Endothelial cell (in vitro differentiated cells): ENCODE measurements around the gene TSKS. TPM values are rescaled to one million over a fixed set of nuclear protein-coding genes. Genes with fewer than 3 reads are reported as not detected.

ENCODE experiments used
- DNase-seq: peaks from one replicate; pipeline ENCODE4 v3.0.0; 2021; ENCODE audit warnings: low spot score
- H3K27ac Mint-ChIP-seq: one replicate; pipeline ENCODE4 v1.8.0; 2021; ENCODE audit warnings: mixed read lengths, inconsistent platforms; ENCODE audit not compliant: unreplicated experiment
- H3K27me3 Mint-ChIP-seq: one replicate; pipeline ENCODE4 v1.8.0; 2021; ENCODE audit warnings: mild to moderate bottlenecking, moderate library complexity, mixed read lengths, inconsistent platforms; ENCODE audit not compliant: unreplicated experiment
- H3K36me3 Mint-ChIP-seq: one replicate; pipeline ENCODE4 v1.8.0; 2021; ENCODE audit warnings: mild to moderate bottlenecking, low read depth, mixed read lengths, inconsistent platforms; ENCODE audit not compliant: unreplicated experiment
- H3K4me1 Mint-ChIP-seq: one replicate; pipeline ENCODE4 v1.8.0; 2021; ENCODE audit warnings: mild to moderate bottlenecking, mixed read lengths, inconsistent platforms; ENCODE audit not compliant: unreplicated experiment
- H3K4me3 Mint-ChIP-seq: one replicate; pipeline ENCODE4 v1.8.0; 2021; ENCODE audit warnings: mild to moderate bottlenecking, mixed read lengths, inconsistent platforms; ENCODE audit not compliant: unreplicated experiment
- H3K9me3 Mint-ChIP-seq: one replicate; pipeline ENCODE4 v1.8.0; 2021; ENCODE audit warnings: mixed read lengths, inconsistent platforms; ENCODE audit not compliant: unreplicated experiment
- CTCF ChIP-seq: fragments of 200-600 bp; sonication (generic); IDR thresholded peaks from one replicate; pipeline ENCODE4 v1.5.0; 2021; ENCODE audit warnings: antibody characterized with exemption; ENCODE audit not compliant: unreplicated experiment
- total RNA-seq: library from RNA; stranded (reverse); fragmentation: NEBNext Ultra II Directional; extraction: Animal tissue kit (Norgen Biotek cat#: 25700); gene quantifications from one replicate; pipeline ENCODE4 v1.2.1, GENCODE V29; 2021; ENCODE audit not compliant: unreplicated experiment

The TSKS gene
- total RNA-seq, 1 donor from 2014 or later: not detected

DNA sequence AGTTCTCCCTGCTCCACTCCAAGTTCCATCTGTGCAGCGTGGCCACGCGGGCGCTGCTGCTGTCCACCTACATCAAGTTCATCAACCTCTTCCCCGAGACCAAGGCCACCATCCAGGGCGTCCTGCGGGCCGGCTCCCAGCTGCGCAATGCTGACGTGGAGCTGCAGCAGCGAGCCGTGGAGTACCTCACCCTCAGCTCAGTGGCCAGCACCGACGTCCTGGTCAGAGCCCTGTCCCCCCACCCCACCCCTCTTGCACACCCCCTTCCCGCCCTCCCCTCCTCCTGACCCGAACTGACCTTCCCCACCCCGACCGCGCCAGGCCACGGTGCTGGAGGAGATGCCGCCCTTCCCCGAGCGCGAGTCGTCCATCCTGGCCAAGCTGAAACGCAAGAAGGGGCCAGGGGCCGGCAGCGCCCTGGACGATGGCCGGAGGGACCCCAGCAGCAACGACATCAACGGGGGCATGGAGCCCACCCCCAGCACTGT, 38.3 kb upstream of the TSKS start:
- peak overlapping the region; percentile 24 for H3K27ac Mint-ChIP-seq
- H3K4me3 Mint-ChIP-seq: no peak overlapping the region
- peaks cover 22% of the 10 kb centered on the region for H3K27me3 Mint-ChIP-seq
- peaks cover 32% of the 10 kb centered on the region for H3K36me3 Mint-ChIP-seq
- no peak for TF ChIP-seq CTCF
- no peaks in the 10 kb centered on the region for H3K9me3 Mint-ChIP-seq
- peaks cover 10% of the 10 kb centered on the region for H3K4me1 Mint-ChIP-seq
- no peak for DNase-seq

DNA sequence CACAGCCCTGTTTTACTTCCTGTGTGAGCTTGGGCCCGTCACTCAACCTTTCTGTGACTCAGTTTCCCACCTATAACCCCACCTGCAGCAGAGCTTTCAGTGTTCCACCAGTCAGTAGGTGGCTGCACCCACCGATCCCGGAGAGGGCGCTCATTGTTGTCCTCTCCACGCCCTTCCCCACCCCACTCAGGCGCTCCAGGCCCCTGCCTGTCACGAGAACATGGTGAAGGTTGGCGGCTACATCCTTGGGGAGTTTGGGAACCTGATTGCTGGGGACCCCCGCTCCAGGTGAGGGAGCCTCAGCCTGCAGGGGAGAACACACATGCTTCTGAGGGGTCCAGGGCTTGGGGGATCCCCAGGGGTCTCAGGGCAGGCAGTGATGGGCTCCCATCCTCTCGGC, 37.7 kb upstream of the TSKS start:
- no peak for DNase-seq
- Mint-ChIP-seq H3K27ac (no peak overlapping the region), H3K4me1 (peaks cover 5% of the 10 kb centered on the region), H3K9me3 (no peaks in the 10 kb centered on the region), H3K4me3 (no peak overlapping the region), H3K36me3 (peaks cover 29% of the 10 kb centered on the region), H3K27me3 (peaks cover 22% of the 10 kb centered on the region)
- no peak for TF ChIP-seq CTCF

DNA sequence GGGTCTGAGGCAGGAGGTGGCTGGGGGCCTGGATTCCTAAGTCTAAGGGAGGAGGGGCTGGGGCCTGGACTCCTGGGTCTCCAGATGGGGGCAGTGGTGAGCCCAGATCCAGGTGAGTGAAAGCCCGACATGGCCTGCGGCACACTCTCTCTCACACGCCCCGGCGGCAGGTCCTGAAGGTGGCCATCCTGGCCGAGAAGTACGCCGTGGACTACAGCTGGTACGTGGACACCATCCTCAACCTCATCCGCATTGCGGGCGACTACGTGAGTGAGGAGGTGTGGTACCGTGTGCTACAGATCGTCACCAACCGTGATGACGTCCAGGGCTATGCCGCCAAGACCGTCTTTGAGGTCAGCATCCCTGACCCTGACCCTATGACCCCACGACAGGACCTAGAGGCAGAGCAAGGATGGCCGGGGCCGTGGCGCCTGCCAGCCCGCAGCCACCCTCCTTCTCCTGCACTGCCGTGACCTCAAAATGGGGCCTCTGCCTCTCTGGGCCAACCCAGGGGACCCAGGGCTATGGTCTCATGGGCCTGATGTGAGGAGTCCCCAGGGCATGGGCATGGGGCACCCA, 36.8 kb upstream of the TSKS start:
- no peak for TF ChIP-seq CTCF
- H3K36me3 Mint-ChIP-seq: peaks cover 34% of the 10 kb centered on the region

GRCh38 chr19:49799271-49799797, 36.2 kb upstream of the TSKS start:
- H3K36me3 Mint-ChIP-seq: peaks cover 37% of the 10 kb centered on the region
- peaks cover 17% of the 10 kb centered on the region for H3K27me3 Mint-ChIP-seq

More for the DNA sequence above, 36.8 kb upstream of the TSKS start:
- Mint-ChIP-seq H3K4me1 (peaks cover 5% of the 10 kb centered on the region), H3K4me3 (no peak overlapping the region), H3K9me3 (no peaks in the 10 kb centered on the region), H3K27me3 (peaks cover 22% of the 10 kb centered on the region), H3K27ac (no peak overlapping the region)
- peak; percentile 51 for DNase-seq

More at GRCh38 chr19:49799271-49799797, 36.2 kb upstream of the TSKS start:
- no peak for DNase-seq
- Mint-ChIP-seq H3K9me3 (no peaks in the 10 kb centered on the region), H3K27ac (no peak overlapping the region), H3K4me3 (no peak overlapping the region), H3K4me1 (peaks cover 5% of the 10 kb centered on the region)
- no peak for TF ChIP-seq CTCF
